ENCODE measurements around the gene DUSP6. TPM values are rescaled to one million over a fixed set of nuclear protein-coding genes. Genes with fewer than 3 reads are reported as not detected.

DUSP6 gene
- total RNA-seq, 1 donor from 2014 or later = 38.3 TPM

GRCh38 chr12:89376844-89377243, 24.5 kb upstream of the DUSP6 start:
- no peak for DNase-seq (ENCODE audit: low spot score in 2 of 2)
- no peak for FAIRE-seq

DNA sequence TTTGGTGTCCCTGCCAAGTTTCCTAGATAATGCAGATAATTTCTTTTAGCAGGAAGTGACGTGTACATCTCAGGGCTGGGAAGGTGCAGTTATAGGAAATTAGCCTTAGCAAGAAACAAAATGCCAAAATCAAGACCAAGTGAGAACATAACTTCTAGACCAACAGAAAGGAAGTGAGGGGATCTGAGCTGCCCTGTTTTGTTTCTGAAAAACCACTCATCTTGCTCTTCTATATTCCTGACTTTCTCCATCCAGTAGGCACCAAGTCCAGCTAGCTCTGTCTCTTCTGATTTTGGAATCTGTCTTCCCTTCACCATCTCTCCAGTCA, 23.9 kb upstream of the DUSP6 start:
- DNase-seq (ENCODE audit: low spot score in 2 of 2) = no peak
- FAIRE-seq = no peak

- DNase-seq (ENCODE audit: low spot score in 2 of 2) = peak in 1 of 2 donors; percentile 39
- FAIRE-seq = no peak
Observed at GRCh38 chr12:89373763-89374572, 21.7 kb upstream of the DUSP6 start.

DNA sequence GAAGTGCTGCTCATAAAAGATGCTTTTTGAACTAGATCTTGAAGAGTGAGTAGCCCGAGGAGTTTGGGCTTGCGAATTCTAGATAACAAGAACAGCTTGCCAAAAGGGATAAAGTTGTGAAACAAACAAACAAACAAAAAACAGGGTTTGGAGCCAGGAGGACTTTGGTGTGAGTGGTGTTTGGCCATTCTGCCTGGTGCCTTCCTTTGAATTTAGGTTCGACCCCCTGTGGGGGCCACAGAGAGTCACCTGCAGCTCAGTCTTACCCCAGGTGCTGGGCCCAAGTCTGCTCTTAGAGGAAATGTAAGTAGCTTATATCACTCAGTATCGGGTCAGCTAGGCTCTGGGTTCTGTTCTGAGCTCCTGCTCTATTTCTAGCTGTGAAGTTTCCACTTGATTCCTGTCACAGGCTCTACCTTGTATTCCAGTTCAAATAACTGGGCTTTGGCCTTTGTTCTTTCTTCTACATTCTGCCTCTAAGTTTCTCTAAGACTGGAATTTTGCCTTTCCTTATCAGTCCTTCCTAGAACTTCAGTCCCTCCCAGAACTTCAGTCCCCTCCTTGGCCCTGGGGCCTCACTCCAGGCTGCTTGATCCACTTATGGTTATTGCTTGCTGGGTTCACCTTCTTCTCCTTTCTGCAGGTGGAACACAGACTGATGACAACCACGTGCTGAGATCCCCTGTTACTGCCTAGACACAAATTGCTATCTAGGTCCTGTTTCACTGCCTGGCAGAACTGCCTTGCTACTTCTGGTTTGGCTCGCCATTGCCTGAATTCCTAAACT, 20.5 kb upstream of the DUSP6 start:
- DNase-seq (ENCODE audit: low spot score in 2 of 2) = no peak
- FAIRE-seq = no peak

- FAIRE-seq = no peak
- DNase-seq (ENCODE audit: low spot score in 2 of 2) = no peak
Observed at GRCh38 chr12:89370850-89371249, 18.5 kb upstream of the DUSP6 start.

GRCh38 chr12:89370421-89370831, 18.1 kb upstream of the DUSP6 start:
- DNase-seq (ENCODE audit: low spot score in 2 of 2) (no peak), FAIRE-seq (no peak)

DNA sequence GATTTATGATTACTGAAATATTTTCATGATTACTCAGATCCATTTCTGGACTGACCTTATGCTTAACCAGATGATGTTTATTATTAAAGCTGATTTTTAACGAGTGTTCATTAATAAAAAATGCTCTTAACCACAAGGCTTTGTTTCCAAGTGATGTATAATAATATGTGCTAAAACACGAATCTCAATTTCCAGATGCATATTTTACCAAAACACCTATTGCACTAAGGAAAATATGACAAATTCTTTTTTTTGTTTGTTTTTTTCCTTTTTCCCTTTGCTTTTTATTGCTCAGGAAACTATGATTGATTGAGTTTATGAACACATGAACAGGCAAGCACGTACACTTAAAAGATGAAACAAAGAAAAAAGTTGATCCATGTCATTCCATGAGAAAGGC, 16.9 kb upstream of the DUSP6 start:
- DNase-seq (ENCODE audit: low spot score in 2 of 2) (no peak), FAIRE-seq (no peak)

GRCh38 chr12:89368391-89368790, 16.1 kb upstream of the DUSP6 start:
- no peak for DNase-seq (ENCODE audit: low spot score in 2 of 2)
- FAIRE-seq = no peak

GRCh38 chr12:89366676-89367364, 14.5 kb upstream of the DUSP6 start:
- no peak for FAIRE-seq

DNA sequence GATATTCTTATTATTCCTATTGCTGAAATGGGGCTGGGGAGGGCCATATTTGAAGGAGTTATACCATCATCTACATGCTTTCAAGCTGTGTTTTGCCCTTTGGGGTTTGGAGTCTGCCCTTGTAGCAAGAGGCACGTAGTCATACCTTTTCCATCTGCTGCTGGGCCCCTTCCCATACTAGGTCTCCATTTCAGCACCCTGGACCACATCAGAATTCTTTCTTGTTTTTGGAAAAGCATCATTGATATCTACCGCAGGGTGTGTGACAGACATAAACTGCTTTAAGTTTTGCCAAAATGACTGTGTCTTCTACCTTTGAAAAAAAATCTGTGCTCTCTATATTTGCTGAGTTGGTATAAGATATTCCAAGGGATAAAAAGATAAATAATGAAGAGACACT, 12.3 kb upstream of the DUSP6 start:
- no peak for FAIRE-seq
- no peak for DNase-seq (ENCODE audit: low spot score in 2 of 2)

More at GRCh38 chr12:89366676-89367364, 14.5 kb upstream of the DUSP6 start:
- no peak for DNase-seq (ENCODE audit: low spot score in 2 of 2)

DNA sequence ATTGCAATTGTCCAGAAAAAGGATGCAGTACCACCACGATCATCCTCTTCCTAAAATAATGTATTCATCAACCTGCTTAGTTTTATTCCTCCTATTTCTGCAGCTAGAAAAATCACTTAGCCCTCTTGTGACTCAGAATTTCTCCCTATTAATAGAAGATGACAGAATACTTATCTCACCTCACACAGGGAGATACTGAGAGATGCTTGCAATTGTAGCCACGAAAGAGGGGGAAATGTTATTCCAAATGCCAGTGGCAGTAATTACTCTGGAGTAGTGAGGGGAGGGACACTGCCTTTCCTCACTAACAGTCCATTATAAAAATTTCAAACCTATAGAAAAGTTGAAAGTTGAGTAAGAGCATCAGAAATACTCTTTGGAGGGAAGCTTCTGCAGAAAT, 11.8 kb upstream of the DUSP6 start:
- FAIRE-seq = no peak
- DNase-seq (ENCODE audit: low spot score in 2 of 2) = no peak

GRCh38 chr12:89363582-89363981, 11.3 kb upstream of the DUSP6 start:
- DNase-seq (ENCODE audit: low spot score in 2 of 2) (no peak), FAIRE-seq (no peak)

GRCh38 chr12:89363084-89363483, 10.8 kb upstream of the DUSP6 start:
- no peak for DNase-seq (ENCODE audit: low spot score in 2 of 2)
- no peak for FAIRE-seq

DNA sequence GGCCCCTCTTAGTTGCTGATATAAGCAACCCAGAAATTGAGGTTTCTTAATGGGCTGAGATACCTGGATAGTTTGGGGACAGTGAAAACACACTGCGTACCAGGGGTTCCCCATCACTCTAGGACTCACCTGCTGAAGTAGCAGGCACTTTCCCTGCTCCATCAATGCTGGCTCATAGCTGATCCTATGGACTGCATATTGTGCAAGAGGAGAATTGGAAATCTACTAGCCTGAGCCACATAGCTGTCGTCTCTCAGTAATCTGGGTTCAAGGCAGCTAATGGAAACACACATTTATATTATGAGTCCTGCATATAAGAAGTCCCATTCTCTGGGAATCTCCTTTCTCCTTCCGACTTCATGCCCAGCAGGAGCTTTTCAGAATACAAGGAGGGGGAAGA, 7.3 kb upstream of the DUSP6 start:
- FAIRE-seq (no peak), DNase-seq (ENCODE audit: low spot score in 2 of 2) (no peak)

DNA sequence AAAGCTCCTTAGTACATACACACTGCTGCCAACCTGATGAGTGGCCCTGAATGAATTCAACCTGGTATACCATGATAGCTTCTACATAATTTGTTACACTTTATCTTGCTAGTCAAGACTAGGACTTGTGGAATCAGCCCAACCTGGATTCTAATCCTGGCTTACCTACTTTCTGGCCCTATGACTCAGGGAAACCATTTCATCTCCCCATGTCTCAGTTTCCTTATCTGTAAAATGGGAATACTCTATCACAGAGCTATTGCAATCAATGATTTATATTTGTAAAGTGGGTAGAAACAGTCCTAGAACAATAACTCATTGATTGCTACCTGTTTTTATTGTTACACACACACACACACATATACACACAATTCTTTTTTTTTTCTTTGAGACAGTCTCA, 6.5 kb upstream of the DUSP6 start:
- no peak for DNase-seq (ENCODE audit: low spot score in 2 of 2)
- FAIRE-seq = no peak

DNA sequence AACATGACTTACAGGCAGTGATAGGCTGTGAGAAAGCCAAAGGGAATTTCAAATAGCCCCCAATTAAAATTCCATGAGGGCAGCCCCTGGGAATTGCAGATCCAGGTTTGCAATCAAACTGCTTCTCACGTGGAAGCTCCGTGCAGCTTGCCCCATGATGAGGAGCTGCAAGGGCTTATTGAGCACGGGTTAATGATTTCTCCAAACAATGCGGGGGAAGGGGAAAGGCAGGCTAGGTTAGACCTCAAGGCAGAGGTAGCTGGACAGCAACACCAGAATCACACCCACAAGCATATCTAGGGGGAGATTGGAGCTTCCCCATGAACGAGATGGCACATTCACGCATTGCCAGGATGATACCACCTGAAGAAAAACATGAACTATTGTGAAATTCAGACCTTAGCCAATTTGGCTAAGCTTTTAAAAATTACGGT, 5.0 kb upstream of the DUSP6 start:
- DNase-seq (ENCODE audit: low spot score in 2 of 2) (no peak), FAIRE-seq (no peak)

DNA sequence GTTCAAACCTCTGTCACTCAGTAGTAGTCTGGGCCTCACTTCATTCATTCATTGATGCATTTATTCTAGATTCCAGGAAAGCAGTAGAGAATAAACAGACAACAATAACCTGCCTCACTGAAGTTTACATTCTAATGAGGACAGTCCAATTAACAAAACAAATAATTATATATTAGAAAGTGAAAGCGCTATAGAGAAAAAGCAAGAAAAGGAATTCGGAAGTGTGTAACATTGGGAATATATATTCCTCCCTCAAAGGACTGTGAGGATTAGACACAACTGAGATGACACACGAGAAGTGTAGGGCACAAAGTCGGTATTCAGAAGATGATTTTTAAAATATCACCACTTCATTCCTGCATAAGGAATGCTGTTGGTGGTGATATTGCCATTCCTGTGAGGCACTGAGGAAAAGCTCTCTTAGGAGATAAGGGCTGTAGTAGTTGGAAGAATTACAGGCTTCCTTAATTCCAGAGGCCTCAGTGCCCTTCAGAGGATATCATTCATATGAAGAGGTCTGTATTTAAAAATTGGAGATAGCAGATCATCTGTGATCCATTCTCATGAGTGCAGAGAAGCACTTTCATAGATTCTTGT, 3.9 kb upstream of the DUSP6 start:
- DNase-seq (ENCODE audit: low spot score in 2 of 2) = no peak
- no peak for FAIRE-seq

DNA sequence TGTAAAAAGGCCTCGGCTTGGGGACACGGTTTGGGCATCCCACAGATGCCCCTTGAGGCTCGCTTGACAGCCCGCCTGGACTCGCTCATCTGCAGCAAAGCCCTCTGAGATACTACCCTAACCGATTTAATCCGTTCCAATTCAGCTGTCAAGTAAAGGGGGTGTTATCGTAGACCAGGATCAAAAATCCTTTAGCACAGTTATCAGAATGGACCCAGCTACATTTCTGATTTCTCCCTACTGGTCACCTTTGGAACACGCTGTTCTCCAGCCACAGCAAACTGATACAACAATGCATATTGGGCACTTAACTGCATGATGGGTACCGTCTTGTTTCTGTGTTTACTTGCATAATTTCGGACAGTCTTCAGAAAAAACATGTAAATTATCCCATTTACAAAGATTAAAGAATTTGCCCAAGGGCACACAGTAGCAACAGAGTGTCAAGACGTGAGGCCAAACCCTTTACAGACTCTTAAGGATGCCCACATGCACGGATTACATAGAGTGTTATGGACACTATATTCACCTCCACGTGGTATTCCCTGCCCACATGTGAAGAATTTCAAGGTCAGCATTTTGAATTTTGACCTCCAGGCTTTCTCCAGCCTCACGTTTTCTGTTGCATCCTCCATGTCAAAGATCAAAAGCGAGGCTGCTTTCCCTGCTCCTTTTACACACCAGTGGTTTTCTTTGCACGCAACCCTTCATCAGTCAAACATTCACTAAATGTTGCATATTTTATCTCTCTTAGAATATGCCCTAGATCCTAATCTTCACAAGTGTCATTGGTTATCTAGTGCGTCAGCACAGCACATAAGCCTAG, 3.2 kb upstream of the DUSP6 start:
- DNase-seq (ENCODE audit: low spot score in 2 of 2) (no peak), FAIRE-seq (no peak)

DNA sequence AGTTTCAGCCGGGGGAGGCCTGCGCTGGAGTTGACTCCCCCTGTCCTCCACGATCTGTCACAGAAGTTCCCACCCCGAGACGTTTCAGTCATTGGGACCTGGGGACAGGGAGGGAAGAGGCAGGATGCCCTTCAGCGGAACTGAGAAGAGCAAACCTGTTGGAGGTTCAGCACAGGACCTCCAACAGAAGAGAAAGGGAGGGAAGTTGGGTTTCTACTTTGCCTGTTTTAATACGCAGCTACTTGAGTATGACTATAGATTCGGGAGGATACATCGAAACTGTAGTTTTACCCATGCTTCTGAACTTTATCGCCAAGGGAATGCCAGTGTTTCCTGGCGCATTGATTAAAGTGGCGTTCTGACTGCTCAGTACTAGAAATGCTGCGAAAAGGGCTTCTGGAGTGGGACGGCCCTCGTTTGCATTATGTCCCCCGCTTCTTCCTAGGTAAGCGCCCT, 2.3 kb upstream of the DUSP6 start:
- DNase-seq (ENCODE audit: low spot score in 2 of 2) (no peak), FAIRE-seq (no peak)

Measured in frontal cortex (tissue), 4 donors.